HG03139 (cell line): ENCODE data around the gene CCL1.
"Not testable (repeated sequence)": the region's sequence is repeated elsewhere in the genome, so short reads cannot be mapped to it uniquely, and the experiment has no call there.

Source experiments
- ATAC-seq: cut with Tn5 transposase; IDR thresholded peaks from one replicate; pipeline ENCODE4 v1.9.1; 2021; ENCODE audit not compliant: unreplicated experiment

CCL1 gene

GRCh38 chr17:34361478-34362061 is 1.5 kb downstream of the CCL1 start:
- ATAC-seq, result peak; percentile 89

- ATAC-seq, result no peak
Measured at GRCh38 chr17:34360601-34361270, 2.3 kb downstream of the CCL1 start.

- no peak for ATAC-seq
Measured at GRCh38 chr17:34358631-34359030, 4.4 kb downstream of the CCL1 start.

- no peak for ATAC-seq
Measured at GRCh38 chr17:34357398-34357797, 5.6 kb downstream of the CCL1 start.

- no peak for ATAC-seq
Measured at GRCh38 chr17:34356194-34356593, 6.8 kb downstream of the CCL1 start, which contains the start of gene CCL13. CCL13 (plus strand) TSS chr17:34356480; CDS start chr17:34356527, 47 bp downstream.

- ATAC-seq, result no peak
Measured at GRCh38 chr17:34354637-34355036, 8.4 kb downstream of the CCL1 start.

- ATAC-seq, result no peak
Measured at GRCh38 chr17:34352191-34352590, 10.8 kb downstream of the CCL1 start.

- no peak for ATAC-seq
Measured at GRCh38 chr17:34351096-34351495, 11.9 kb downstream of the CCL1 start.

- ATAC-seq, result no peak
Measured at GRCh38 chr17:34349751-34350150, 13.3 kb downstream of the CCL1 start.

- ATAC-seq, result no peak
Measured at GRCh38 chr17:34347063-34347462, 16.0 kb downstream of the CCL1 start.

- no peak for ATAC-seq
Measured at GRCh38 chr17:34341916-34342315, 21.1 kb downstream of the CCL1 start.

GRCh38 chr17:34339138-34339770 is 23.8 kb downstream of the CCL1 start:
- ATAC-seq, result no peak

- no peak for ATAC-seq
Measured at GRCh38 chr17:34337701-34338100, 25.3 kb downstream of the CCL1 start.

GRCh38 chr17:34327580-34327979 is 35.5 kb downstream of the CCL1 start:
- ATAC-seq, result not testable (repeated sequence)

GRCh38 chr17:34321964-34322363 is 41.1 kb downstream of the CCL1 start:
- ATAC-seq, result no peak

- no peak for ATAC-seq
Measured at GRCh38 chr17:34319039-34319483, 44.0 kb downstream of the CCL1 start, which contains the start of gene CCL8. CCL8 (plus strand) TSS chr17:34319435; CDS start chr17:34319502, 67 bp downstream.

GRCh38 chr17:34318474-34318873 is 44.6 kb downstream of the CCL1 start:
- ATAC-seq, result no peak

GRCh38 chr17:34314279-34314678 is 48.8 kb downstream of the CCL1 start:
- ATAC-seq, result no peak

GRCh38 chr17:34313164-34313563 is 49.9 kb downstream of the CCL1 start:
- no peak for ATAC-seq

GRCh38 chr17:34312080-34312479 is 51.0 kb downstream of the CCL1 start:
- no peak for ATAC-seq

- ATAC-seq, result no peak
Measured at GRCh38 chr17:34311291-34311690, 51.7 kb downstream of the CCL1 start.
